Vagina (tissue), 2 donors: Measurements from ENCODE around the gene OBSCN.

ENCODE experiments used
- POLR2A ChIP-seq, 2 donors: fragments of 450-650 bp; IDR thresholded peaks; one replicate each; pipeline ENCODE4 v1.6.1; 2017; ENCODE audit warnings: antibody characterized with exemption in 2 of 2, mild to moderate bottlenecking in 2 of 2, moderate library complexity in 2 of 2
- POLR2AphosphoS5 ChIP-seq, 2 donors: sonication (generic); formaldehyde crosslinking; IDR thresholded peaks; one replicate each; pipeline ENCODE4 v1.9.0; 2017; ENCODE audit warnings: antibody characterized with exemption in 2 of 2, mild to moderate bottlenecking in 2 of 2, low read depth in 1 of 2; ENCODE audit not compliant: insufficient read depth in 1 of 2

DNA sequence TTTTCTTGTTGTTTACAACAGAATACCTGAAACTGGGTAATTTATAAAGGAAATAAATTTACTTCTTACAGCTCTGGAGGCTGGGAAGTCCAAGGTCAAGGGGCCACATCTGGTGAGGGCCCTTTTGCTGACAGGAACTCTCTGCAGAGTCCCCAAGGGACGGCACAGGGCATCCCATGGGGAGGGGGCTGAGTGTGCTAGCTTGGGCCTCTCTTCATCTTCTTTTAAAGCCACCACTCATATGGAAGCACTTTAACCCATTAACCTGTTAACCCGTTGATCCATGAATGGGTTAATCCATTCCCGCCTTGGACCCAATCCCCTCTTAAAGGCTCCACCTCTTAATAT, 76.3 kb downstream of the OBSCN start:
- TF ChIP-seq POLR2A (IDR thresholded peaks at IDR 0.05) (no peak), POLR2AphosphoS5 (IDR thresholded peaks at IDR 0.05; ENCODE audit: insufficient read depth in 1 of 2, low read depth in 1 of 2) (no peak)
